Fibroblast of upper back skin (primary cell): ENCODE measurements around the gene OOSP1.
"Not testable (repeated sequence)": the region's sequence is repeated elsewhere in the genome, so short reads cannot be mapped to it uniquely, and the experiment has no call there.

Source experiments
- DNase-seq: peaks from one replicate; pipeline ENCODE4 v3.0.0-alpha.2; 2013

OOSP1 gene

GRCh38 chr11:59938132-59938531, at the start of gene OOSP1:
OOSP1 (plus strand) TSS chr11:59938432; CDS start chr11:59938455, 23 bp downstream.
- DNase-seq: no peak

DNA sequence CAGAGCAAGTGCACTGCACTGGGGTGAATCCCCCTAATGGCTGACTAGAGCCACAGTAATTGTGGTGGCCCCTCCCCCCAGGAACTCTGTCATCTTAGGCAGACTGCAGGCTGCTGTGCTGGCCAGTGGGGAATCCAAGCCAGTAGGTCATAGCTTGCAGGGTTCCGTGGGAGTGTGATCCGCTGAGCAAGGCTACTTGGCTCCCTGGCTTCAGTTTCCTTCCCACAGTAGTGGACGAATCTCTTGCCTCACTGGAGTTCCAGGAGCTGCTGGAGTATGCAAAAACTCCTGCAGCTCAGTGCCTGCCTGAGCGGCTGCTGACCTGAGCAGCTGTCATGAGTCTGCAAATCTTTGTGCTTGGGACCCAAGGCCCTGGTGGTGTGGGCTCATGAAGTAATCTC, 46.5 kb upstream of the OOSP1 start:
- DNase-seq: no peak

DNA sequence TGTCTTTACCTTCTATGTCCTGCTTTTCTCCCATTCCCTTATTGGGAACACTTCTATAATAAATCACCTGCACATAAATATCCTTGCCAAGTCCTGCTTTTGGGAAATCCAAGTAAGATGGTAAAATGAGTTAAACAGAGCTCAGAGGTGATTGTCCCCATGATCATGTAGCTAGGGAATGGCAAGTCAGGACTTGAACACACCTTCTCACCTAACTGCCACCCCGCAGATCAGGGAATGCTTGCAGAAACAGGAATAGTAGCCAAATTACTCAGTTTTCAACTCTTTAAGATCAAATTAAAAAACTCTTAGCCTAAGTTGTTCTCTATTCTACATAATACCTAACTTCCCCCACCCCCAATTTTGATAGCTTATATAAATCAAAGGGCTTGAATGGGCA, 43.6 kb upstream of the OOSP1 start:
- no peak for DNase-seq

DNA sequence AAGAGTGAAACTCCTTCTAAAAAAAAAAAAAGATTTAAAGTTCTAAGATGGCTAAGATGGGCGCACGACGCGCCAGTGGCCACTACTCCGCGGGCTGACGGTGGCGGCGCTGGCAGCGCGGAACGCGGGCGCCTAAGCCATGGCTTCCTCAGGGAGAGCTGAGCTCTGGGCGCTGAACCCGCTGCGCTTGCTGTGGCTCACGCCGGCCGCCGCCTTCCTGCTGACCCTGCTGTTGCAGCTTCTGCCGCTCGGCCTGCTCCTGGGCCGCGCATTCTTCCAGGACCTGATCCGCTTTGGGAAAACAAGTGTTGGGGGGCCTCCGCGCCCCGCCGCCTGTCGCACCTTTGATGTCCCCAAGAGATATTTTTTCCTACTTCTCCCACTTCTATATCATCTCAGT, 40.2 kb upstream of the OOSP1 start:
- no peak for DNase-seq

- no peak for DNase-seq
Measured at GRCh38 chr11:59898650-59899049, 39.6 kb upstream of the OOSP1 start.

- no peak for DNase-seq
Measured at GRCh38 chr11:59899532-59899931, 38.7 kb upstream of the OOSP1 start.

DNA sequence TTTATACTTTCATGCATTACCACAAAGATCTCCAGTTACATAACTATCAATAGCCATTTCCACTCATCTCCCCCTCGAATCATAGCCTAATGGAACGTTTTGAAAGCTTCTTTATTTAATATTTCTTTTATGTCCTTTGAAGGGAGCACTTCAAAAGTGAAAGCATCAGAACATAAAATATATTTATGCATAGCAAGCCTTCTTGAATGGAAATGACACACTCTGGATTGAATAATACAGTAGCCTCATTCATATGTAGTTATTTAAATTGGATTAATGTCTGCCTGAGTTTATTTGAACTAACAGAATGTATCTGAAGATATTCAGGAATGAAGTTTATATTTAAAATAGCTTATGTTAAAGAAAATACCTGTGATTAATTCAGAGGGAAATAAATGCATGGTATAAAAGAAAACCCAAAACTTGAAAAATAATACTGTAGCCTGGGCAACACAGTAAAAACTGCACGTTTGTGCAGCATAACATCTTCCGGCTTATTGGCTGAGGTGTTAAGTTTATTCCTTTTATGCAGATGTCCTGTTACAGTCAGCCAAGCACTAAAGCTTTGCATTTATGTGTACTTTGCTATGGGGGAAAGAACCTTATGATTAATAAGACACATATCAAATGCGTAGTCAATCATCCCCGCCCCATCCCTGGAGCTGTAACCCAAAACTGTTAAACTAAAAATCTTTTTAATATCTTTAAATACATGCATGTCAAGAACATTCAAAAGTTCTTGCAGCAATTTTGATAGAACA, 37.7 kb upstream of the OOSP1 start:
- DNase-seq: no peak

DNA sequence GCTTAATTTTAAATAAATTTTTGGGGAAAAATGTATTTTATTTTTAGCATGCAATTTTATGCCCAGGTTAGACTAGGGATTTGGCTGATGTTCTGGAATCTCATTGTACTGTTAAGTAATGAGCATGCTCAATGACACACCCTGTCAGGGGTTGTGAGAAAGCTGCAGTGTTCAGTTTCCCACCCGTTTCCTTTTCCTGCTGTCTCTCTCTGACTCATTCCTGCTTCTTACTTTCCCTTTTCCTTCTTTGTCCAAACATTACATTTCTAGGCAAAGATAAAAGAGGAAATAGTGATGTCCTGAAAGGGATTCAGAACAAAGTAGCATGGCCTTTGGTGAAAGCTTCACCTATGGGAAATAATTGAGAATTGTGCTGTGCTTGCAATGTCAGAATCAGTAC, 36.9 kb upstream of the OOSP1 start:
- DNase-seq: no peak

- DNase-seq: not testable (repeated sequence)
Measured at GRCh38 chr11:59903569-59903968, 34.7 kb upstream of the OOSP1 start.

- no peak for DNase-seq
Measured at GRCh38 chr11:59918480-59918879, 19.8 kb upstream of the OOSP1 start.

DNA sequence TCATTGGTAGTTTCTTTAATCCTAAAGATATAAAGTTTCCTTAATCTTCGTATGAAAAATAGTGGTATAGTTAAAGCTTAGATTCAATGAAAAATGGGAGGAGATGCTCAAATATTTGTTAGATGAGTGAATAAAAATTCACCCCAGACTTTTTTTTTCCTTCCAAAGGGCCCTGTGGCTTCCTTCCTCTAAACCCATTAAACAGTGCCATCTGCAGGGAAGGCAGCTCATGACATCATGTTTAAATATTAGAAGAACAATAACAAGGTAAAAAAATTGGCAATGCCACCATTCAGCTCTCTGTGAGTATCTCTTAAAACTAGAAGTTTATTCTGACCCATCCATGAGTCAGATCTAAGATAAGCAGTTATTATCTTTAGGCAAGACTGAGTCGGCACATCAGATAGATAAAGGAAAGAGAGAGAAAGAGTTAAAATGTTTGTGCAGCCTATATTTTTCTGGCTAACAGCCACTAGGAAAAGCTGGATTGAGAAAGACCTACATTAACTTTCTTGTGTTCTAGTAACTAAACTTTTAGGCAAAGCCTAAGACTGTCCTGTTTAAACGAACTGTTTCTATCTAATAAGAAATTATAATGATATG, 19.1 kb upstream of the OOSP1 start:
- DNase-seq: peak; percentile 0

GRCh38 chr11:59923813-59924212, 14.4 kb upstream of the OOSP1 start:
- DNase-seq: no peak

- DNase-seq: no peak
Measured at GRCh38 chr11:59931688-59932087, 6.5 kb upstream of the OOSP1 start.

GRCh38 chr11:59938718-59939117, 486 bp downstream of the OOSP1 start:
- DNase-seq: no peak

DNA sequence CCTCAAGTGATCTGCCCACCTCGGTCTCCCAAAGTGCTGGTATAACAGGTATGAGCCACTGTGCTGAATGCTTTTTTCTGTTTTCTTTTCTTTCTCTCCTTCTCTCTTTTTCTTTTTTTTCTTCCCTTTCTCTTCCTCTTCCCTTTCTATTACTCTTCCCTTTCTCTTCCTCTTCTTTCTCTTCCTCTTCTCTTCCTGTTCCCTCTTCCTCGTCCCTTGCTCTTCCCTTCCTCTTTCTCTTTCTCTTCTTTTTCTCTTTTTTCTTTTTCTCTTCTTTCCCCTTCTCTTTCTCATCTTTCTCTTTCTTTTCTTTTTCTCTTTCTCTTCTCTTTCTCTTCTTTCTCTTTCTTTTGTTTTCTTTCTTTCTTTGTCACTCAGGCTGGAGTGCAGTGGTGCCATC, 1.2 kb downstream of the OOSP1 start:
- no peak for DNase-seq

DNA sequence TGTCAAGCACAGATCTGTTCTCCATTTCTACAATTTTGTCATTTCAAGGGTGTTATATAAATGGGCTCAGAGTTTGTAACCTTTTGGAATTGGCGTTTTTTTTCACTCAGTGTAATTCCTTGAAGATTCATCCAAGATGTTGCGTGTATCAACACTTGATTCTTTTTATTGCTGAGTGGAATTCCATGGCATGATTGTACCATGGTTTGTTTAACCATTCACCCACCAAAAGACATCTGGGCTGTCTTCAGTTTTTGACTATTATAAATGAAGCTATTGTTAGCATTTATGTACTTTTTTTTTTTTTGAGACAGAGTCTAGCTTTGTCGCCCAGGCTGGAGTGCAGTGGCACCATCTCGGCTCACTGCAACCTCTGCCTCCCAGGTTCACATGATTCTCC, 2.9 kb downstream of the OOSP1 start:
- DNase-seq: no peak

- no peak for DNase-seq
Measured at GRCh38 chr11:59943997-59944714, 5.9 kb downstream of the OOSP1 start.

GRCh38 chr11:59944720-59945119, 6.5 kb downstream of the OOSP1 start:
- no peak for DNase-seq

- no peak for DNase-seq
Measured at GRCh38 chr11:59953463-59954218, 15.4 kb downstream of the OOSP1 start.

DNA sequence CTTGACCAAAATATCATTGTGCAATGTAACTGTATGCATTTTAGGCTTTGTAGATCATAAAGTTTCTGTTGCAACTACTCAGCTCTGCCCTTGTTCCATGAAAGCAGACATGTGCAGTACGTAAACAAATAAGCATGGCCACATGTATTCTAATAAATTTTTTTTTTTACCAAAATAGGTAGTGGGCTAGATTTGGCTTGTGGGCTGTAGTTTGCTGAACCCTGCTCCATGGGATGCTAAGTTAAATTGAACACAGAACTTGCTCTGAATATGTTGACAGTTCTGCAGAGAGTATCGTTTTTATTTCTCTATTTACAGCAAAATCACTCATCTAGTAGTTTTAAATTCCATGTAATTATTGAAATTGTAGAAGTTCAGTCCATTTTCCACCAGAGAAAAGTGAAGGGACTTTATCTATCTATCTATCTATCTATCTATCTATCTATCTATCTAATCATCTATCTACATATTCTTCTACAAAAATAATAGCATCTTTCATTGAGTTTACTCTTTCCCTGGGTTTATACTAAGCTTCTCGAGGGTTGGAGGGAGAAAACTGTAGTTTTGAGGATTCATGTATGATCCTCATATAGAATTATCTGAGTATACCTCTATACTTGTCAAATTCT, 16.1 kb downstream of the OOSP1 start:
- DNase-seq: no peak

DNA sequence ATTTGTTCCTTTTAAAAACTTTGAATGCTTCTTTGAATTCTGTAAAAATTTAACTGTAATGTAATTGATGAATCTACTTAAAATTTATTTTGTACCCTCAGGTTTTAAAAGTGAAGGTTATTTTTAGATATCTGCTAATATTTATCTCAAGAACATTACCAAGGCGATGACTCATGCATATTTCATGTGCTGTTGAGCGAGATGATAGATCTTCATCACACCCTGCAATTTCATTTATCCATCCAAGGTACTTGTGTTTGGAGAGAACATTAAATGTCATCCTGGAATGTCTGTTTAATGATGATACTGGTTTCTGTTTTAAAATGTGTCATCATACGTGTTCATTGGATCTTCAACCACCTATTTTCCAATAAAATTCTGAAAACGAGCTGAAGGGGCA, 18.9 kb downstream of the OOSP1 start:
- no peak for DNase-seq

DNA sequence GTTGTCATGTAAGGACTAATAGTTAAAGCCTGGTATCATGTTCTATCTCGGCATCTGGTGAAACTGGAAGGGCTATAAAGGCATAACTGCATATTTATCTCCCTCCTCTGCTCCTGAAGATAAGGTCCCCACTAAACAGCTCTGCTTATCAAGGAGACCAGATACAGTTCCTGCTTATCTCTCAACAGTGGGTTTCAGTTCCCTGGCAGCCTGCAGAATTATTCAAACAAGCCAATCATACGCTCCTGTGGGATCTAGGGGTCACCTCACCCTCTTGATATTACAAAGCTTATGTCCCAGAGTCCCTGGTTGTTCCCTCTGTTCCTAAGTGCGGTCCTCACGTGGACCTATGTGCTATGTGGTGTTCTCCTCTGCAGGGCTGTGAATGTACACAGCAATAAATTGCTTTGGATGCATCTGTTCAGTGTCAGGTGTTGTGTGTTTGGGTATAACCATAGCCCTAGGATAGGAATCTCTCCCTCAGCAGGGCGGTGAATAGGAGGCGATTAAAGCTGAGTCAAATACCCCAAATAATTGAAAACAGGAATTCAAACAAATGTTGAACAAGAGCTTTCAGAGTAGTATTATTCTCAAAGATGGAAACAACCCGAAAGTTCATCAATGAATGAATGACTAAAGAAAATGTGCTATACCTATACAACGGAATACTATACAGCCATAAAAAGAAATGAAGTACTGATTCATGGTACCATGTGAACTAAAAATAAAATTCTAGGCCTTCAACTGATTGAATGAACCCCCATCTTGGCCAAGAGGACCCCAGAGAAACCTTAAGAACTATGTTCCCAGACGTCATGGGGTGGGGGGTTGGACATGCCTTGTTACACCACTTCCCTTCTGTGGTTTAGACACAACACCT, 22.5 kb downstream of the OOSP1 start:
- DNase-seq: no peak
